Calu3 (cell line): ENCODE results near the gene PSME1. TPM values are rescaled to one million over a fixed set of nuclear protein-coding genes. Genes with fewer than 3 reads are reported as not detected.

ENCODE experiments used
- BruUV-seq: library from RNA; stranded (reverse); fragments of 400-500 nt; replicated peaks from 2 replicates; lab custom pipeline; 2021; lab: Mats Ljungman, UMichigan
- CTCF ChIA-PET: fragments of 300-600 bp; sonication (Branson Sonifier 250); formaldehyde crosslinking; loops from one replicate; lab custom pipeline; 2022; ENCODE audit warnings: antibody characterized with exemption; lab: Charles Lee
- DNase-seq: peaks from one replicate; pipeline ENCODE4 v3.0.0; 2022
- H3K27ac Mint-ChIP-seq: one replicate; pipeline ENCODE4 v1.8.0; 2022; ENCODE audit warnings: mixed read lengths; ENCODE audit not compliant: unreplicated experiment
- H3K27me3 Mint-ChIP-seq: one replicate; pipeline ENCODE4 v1.8.0; 2022; ENCODE audit warnings: mixed read lengths; ENCODE audit not compliant: unreplicated experiment
- H3K36me3 Mint-ChIP-seq: one replicate; pipeline ENCODE4 v1.8.0; 2022; ENCODE audit warnings: mild to moderate bottlenecking, moderate library complexity, mixed read lengths; ENCODE audit not compliant: insufficient read depth, unreplicated experiment
- H3K4me1 Mint-ChIP-seq: one replicate; pipeline ENCODE4 v1.8.0; 2022; ENCODE audit warnings: mild to moderate bottlenecking, low read depth, mixed read lengths; ENCODE audit not compliant: unreplicated experiment
- H3K4me3 Mint-ChIP-seq: one replicate; pipeline ENCODE4 v1.8.0; 2022; ENCODE audit warnings: mild to moderate bottlenecking, low read depth, moderate library complexity, mixed read lengths; ENCODE audit not compliant: unreplicated experiment
- H3K9me3 Mint-ChIP-seq: one replicate; pipeline ENCODE4 v1.8.0; 2022; ENCODE audit warnings: low read depth, mixed read lengths; ENCODE audit not compliant: unreplicated experiment
- intact Hi-C: fragments of 100-400 bp; cut with micrococcal nuclease; formaldehyde crosslinking; loops from one replicate; pipeline ENCODE4 v1.10.0; 2022; ENCODE audit not compliant: unreplicated experiment
- total RNA-seq: library from RNA; stranded (reverse); gene quantifications from 2 replicates; pipeline ENCODE4 v1.2.3, GENCODE V29; 2022
- TF ChIP-seq, protein P1 (sequence below): fragments of 200-600 bp; IDR thresholded peaks from one replicate; pipeline ENCODE4 v1.8.0; 2022; ENCODE audit warnings: antibody characterized with exemption; ENCODE audit not compliant: unreplicated experiment

The PSME1 gene
- total RNA-seq, 1 experiment from 2014 or later: 259 TPM

- H3K27me3 Mint-ChIP-seq: no peaks in the 10 kb centered on the region
- CTCF ChIA-PET: interaction anchor here (0.6 to 2.9 kb wide), 12 partner anchors 9 to 668 kb away, joined by 3 to 24 read pairs (median 4); partner anchors contain the start of genes DCAF11, DHRS1, IRF9 and NOP9
- H3K4me3 Mint-ChIP-seq: peak within 1 kb of the TSS; percentile 89
- intact Hi-C loops: loop anchor here (2.0 kb wide), 1 partner anchor 14 kb away; the partner anchor contains the start of gene IRF9
- H3K9me3 Mint-ChIP-seq: no peaks in the 10 kb centered on the region
- H3K4me1 Mint-ChIP-seq: peaks cover 35% of the 10 kb centered on the region
- TF ChIP-seq, protein P1, sequence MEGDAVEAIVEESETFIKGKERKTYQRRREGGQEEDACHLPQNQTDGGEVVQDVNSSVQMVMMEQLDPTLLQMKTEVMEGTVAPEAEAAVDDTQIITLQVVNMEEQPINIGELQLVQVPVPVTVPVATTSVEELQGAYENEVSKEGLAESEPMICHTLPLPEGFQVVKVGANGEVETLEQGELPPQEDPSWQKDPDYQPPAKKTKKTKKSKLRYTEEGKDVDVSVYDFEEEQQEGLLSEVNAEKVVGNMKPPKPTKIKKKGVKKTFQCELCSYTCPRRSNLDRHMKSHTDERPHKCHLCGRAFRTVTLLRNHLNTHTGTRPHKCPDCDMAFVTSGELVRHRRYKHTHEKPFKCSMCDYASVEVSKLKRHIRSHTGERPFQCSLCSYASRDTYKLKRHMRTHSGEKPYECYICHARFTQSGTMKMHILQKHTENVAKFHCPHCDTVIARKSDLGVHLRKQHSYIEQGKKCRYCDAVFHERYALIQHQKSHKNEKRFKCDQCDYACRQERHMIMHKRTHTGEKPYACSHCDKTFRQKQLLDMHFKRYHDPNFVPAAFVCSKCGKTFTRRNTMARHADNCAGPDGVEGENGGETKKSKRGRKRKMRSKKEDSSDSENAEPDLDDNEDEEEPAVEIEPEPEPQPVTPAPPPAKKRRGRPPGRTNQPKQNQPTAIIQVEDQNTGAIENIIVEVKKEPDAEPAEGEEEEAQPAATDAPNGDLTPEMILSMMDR: no peak
- H3K36me3 Mint-ChIP-seq: peaks cover 56% of the 10 kb centered on the region
- DNase-seq: peak; percentile 98
- no TSS peak for BruUV-seq
- H3K27ac Mint-ChIP-seq: peak within 1 kb of the TSS; percentile 77
Observed at GRCh38 chr14:24146453-24146977, 10.5 kb downstream of the PSME1 start, which contains the start of gene PSME2. Gene PSME2 (minus strand): TSS chr14:24146610. CDS start chr14:24146581, 29 bp downstream.

GRCh38 chr14:24146978-24147760 is 11.2 kb downstream of the PSME1 start, which contains the start of gene RNF31:
Gene RNF31 (plus strand): TSS chr14:24147498. CDS start chr14:24147699, 201 bp downstream.
- peak; percentile 96 for DNase-seq
- Mint-ChIP-seq H3K27ac (peak within 1 kb of the TSS; percentile 77), H3K36me3 (peaks cover 50% of the 10 kb centered on the region), H3K9me3 (no peaks in the 10 kb centered on the region), H3K27me3 (no peaks in the 10 kb centered on the region), H3K4me1 (peaks cover 35% of the 10 kb centered on the region), H3K4me3 (peak within 1 kb of the TSS; percentile 89)
- CTCF ChIA-PET: interaction anchor here (0.6 to 2.9 kb wide), 12 partner anchors 8 to 668 kb away, joined by 3 to 24 read pairs (median 4); partner anchors contain the start of genes DCAF11, DHRS1, IRF9 and NOP9
- no TSS peak for BruUV-seq
- TF ChIP-seq, protein P1: no peak
- intact Hi-C loops: loop anchor here (2.0 kb wide), 1 partner anchor 14 kb away; the partner anchor contains the start of gene IRF9

DNA sequence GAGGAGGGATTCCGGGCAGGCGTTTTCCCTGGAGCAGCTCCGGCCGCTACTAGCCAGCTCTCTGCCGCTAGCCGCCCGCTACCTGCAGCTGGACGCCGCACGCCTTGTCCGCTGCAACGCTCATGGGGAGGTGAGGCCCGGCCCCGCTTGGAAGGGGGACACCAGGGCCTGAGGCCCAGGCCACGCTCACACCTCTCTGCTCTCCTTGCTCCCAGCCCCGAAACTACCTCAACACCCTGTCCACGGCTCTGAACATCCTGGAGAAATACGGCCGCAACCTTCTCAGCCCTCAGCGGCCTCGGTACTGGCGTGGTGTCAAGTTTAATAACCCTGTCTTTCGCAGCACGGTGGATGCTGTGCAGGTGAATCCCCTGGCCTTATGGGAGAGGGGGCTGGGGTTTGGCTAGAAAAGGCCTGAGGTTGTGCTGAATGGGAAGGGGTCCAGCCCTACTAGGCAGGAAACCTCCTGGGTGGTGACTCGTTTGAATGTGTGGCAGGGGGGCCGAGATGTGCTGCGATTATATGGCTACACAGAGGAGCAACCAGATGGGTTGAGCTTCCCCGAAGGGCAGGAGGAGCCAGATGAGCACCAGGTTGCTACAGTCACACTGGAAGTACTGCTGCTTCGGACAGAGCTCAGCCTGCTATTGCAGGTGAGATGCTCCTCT is 11.9 kb downstream of the PSME1 start:
- no peak overlapping the region for H3K27ac Mint-ChIP-seq
- DNase-seq: no peak
- intact Hi-C loops: loop anchor here (2.0 kb wide), 1 partner anchor 13 kb away; the partner anchor contains the start of gene IRF9
- no peaks in the 10 kb centered on the region for H3K9me3 Mint-ChIP-seq
- no peaks in the 10 kb centered on the region for H3K27me3 Mint-ChIP-seq
- TSS peak; percentile 58 for BruUV-seq
- CTCF ChIA-PET: interaction anchor here (1.1 to 2.9 kb wide), 4 partner anchors 12 to 48 kb away, joined by 3 to 24 read pairs (median 10); partner anchors contain the start of genes DCAF11, IRF9, NRL and TM9SF1
- peaks cover 51% of the 10 kb centered on the region for H3K36me3 Mint-ChIP-seq
- H3K4me1 Mint-ChIP-seq: peaks cover 35% of the 10 kb centered on the region
- TF ChIP-seq, protein P1: no peak
- H3K4me3 Mint-ChIP-seq: peak overlapping the region; percentile 89
